AG09319 (cell line): ENCODE measurements around the gene ONECUT3.

ENCODE experiments used
- DNase-seq: peaks from one replicate; pipeline ENCODE4 v3.0.0-alpha.2; 2010; ENCODE audit warnings: low read depth; ENCODE audit errors: extremely low read depth
- CTCF ChIP-seq: IDR thresholded peaks from 2 replicates; pipeline ENCODE4 v1.5.1; 2011; ENCODE audit warnings: low read depth, mild to moderate bottlenecking, inconsistent platforms, low read length, moderate library complexity

ONECUT3 gene

DNA sequence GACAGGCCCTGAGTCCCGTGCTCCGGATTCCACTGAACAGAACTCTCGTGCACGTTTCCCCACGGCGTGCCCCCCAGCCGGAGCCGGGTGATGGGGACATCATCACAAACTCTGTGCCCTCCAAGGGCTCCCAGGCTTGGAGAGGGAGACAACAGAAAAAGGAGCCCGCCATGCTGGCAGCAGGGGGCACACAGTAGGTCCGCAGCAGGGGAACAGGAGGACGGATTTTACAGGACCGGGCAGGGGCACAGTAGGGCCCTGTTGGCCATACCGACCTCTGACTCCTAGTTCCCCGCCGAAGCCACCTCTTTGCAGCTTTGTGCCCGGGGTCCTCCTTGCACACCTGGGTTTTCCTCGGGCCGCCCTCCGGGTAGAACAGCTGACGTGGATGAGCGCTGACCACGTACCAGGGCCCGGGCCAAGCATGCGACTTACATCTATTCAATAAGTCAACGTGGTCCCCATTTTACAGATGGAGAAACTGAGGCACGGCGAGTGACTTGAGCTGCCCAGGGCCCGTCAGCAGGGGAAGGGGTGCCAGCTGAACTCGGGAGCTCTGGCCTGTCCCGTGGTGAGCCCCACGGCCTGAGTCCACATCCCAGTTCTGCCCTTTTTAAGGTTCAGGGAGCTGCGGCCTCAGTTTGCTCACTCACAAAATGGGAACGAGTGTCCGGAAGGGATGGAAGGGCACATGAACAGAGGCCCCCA, 10.2 kb upstream of the ONECUT3 start:
- TF ChIP-seq CTCF: no peak
- DNase-seq: no peak

DNA sequence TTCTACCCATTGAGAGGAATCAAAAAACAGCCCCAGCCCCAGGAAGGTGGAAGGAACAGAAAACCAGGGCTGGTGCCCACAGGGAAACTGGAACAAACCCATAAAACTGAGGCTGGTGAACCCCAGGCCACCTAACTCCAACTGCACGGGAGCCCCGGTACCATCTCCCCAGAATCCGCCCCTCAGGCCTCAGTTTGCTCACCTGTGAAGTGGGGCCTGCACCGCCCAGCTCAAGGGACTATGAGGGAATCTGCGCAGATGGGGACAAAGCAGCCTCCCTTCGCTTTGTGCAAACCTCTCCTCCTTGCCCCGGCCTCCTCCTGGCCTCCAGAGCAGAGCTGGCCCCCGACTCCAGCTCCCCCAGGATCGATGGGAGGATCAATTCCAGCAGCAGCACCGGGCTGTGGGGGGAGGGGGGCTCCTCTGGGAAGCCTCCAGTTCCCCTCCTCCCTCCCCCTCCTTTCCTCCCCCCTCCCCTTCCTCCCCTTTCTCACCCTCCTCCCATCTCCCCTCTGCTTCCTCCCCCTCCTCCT, 9.1 kb upstream of the ONECUT3 start:
- no peak for TF ChIP-seq CTCF
- DNase-seq: no peak

GRCh38 chr19:1744822-1745563, 8.3 kb upstream of the ONECUT3 start:
- no peak for TF ChIP-seq CTCF

DNA sequence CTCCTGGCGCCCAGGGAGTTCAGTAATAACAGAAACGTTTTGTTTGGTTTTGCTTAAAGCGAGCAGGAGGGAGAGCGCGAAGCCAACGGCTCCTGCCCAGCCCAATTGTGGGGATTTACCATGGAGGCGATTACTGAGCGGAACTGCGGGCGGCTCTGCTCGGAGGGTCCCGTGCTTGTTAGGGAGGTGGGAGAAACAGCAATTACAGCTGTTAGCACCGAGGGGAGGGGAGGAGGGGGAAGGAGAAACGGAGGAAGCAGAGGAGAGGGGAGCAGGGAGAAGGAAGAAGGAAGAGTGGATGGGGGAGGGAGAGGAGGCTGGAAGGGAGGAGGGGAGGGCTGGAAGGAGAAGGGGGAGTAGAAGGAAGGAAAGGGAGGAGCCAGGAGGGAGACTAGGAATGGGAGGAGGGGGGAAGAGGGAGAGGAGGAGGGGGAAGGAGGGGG, 7.7 kb upstream of the ONECUT3 start:
- no peak for TF ChIP-seq CTCF

More at GRCh38 chr19:1744822-1745563, 8.3 kb upstream of the ONECUT3 start:
- no peak for DNase-seq

GRCh38 chr19:1746401-1747284, 6.7 kb upstream of the ONECUT3 start:
- no peak for TF ChIP-seq CTCF
- no peak for DNase-seq

More for the DNA sequence above, 7.7 kb upstream of the ONECUT3 start:
- DNase-seq: no peak

GRCh38 chr19:1747285-1748114, 5.8 kb upstream of the ONECUT3 start:
- no peak for DNase-seq
- no peak for TF ChIP-seq CTCF
